Urinary bladder (tissue), 4 donors: ENCODE data around the gene GABRD. TPM values are rescaled to one million over a fixed set of nuclear protein-coding genes. Genes with fewer than 3 reads are reported as not detected.
"Not testable (repeated sequence)": the region's sequence is repeated elsewhere in the genome, so short reads cannot be mapped to it uniquely, and the experiment has no call there.

Experiments
- DNase-seq: peaks from one replicate; pipeline ENCODE4 v3.0.0-alpha.2; 2015; ENCODE audit errors: extremely low spot score
- H3K27ac ChIP-seq: one replicate; pipeline ENCODE4 v1.5.1; 2013; ENCODE audit warnings: low read depth, mild to moderate bottlenecking, moderate library complexity
- H3K36me3 ChIP-seq: one replicate; pipeline ENCODE4 v1.6.1; 2013; ENCODE audit warnings: mild to moderate bottlenecking, moderate library complexity; ENCODE audit not compliant: insufficient read depth
- H3K4me1 ChIP-seq: one replicate; pipeline ENCODE4 v1.6.1; 2013; ENCODE audit warnings: mild to moderate bottlenecking, moderate library complexity; ENCODE audit not compliant: insufficient read depth
- H3K4me3 ChIP-seq: one replicate; pipeline ENCODE4 v1.5.1; 2013; ENCODE audit warnings: low read depth, low read length
- WGBS: extraction: QIAGEN DNeasy Blood & Tissue Kit; methylation state at CpG from one replicate; pipeline ENCODE4 v1.1.7; 2013; 5-methylcytosine and 5-hydroxymethylcytosine counted together
- polyA plus RNA-seq: library from polyadenylated mRNA; stranded (reverse); fragments of 200-250 nt; gene quantifications from one replicate; pipeline ENCODE4 v1.2.3, GENCODE V29; 2013
- total RNA-seq: library from RNA; depleted of rRNA; stranded (reverse); fragments of >200 nt; gene quantifications from one replicate; pipeline ENCODE4 v1.2.3, GENCODE V29; 2014
- donor health status: healthy with polysubstance abuse.
- donor health status: healthy.

GABRD gene
- total and polyA plus RNA-seq, 2 donors: 0.95 to 1.2 TPM

- H3K36me3 ChIP-seq: no peaks in the 10 kb centered on the region
- no peak overlapping the region for H3K27ac ChIP-seq
- H3K4me3 ChIP-seq: no peak overlapping the region
- no peaks in the 10 kb centered on the region for H3K4me1 ChIP-seq
- DNase-seq: no peak
- 94% methylated on average over 61 of the region's 61 CpGs for WGBS
These were observed 39.5 kb upstream of the GABRD start for GRCh38 chr1:1979482-1980165.

- H3K27ac ChIP-seq: no peak overlapping the region
- WGBS: 90% methylated on average over 42 of the region's 42 CpGs
- DNase-seq: no peak
These were observed 38.5 kb upstream of the GABRD start for GRCh38 chr1:1980467-1981141.

GRCh38 chr1:1981142-1981500 is 38.0 kb upstream of the GABRD start:
- WGBS: 94% methylated on average over 26 of the region's 26 CpGs
- H3K36me3 ChIP-seq: no peaks in the 10 kb centered on the region
- no peak for DNase-seq
- H3K4me3 ChIP-seq: no peak overlapping the region
- H3K4me1 ChIP-seq: no peaks in the 10 kb centered on the region
- H3K27ac ChIP-seq: no peak overlapping the region

More at GRCh38 chr1:1980467-1981141, 38.5 kb upstream of the GABRD start:
- H3K4me1 ChIP-seq: no peaks in the 10 kb centered on the region
- H3K36me3 ChIP-seq: no peaks in the 10 kb centered on the region
- no peak overlapping the region for H3K4me3 ChIP-seq

- H3K36me3 ChIP-seq, H3K4me3 ChIP-seq, H3K4me1 ChIP-seq, H3K27ac ChIP-seq, DNase-seq: not testable (repeated sequence)
- WGBS: 90% methylated on average over 71 of the region's 73 CpGs
These were observed 37.4 kb upstream of the GABRD start for GRCh38 chr1:1981631-1982327.

- no peak overlapping the region for H3K4me3 ChIP-seq
- DNase-seq: no peak
- 87% methylated on average over 36 of the region's 36 CpGs for WGBS
- no peak overlapping the region for H3K27ac ChIP-seq
- H3K36me3 ChIP-seq: no peaks in the 10 kb centered on the region
- no peaks in the 10 kb centered on the region for H3K4me1 ChIP-seq
These were observed 36.5 kb upstream of the GABRD start for GRCh38 chr1:1982379-1983232.

GRCh38 chr1:1984560-1985070 is 34.5 kb upstream of the GABRD start:
- no peak overlapping the region for H3K27ac ChIP-seq
- no peak overlapping the region for H3K4me3 ChIP-seq
- H3K4me1 ChIP-seq: no peaks in the 10 kb centered on the region
- H3K36me3 ChIP-seq: no peaks in the 10 kb centered on the region
- no peak for DNase-seq
- WGBS: 79% methylated on average over 17 of the region's 17 CpGs

- Histone ChIP-seq H3K36me3 (no peaks in the 10 kb centered on the region), H3K4me3 (no peak overlapping the region), H3K4me1 (no peaks in the 10 kb centered on the region), H3K27ac (no peak overlapping the region)
- DNase-seq: no peak
- WGBS: 82% methylated on average over 32 of the region's 32 CpGs
These were observed 33.6 kb upstream of the GABRD start for GRCh38 chr1:1985375-1986050.

GRCh38 chr1:1986451-1987141 is 32.5 kb upstream of the GABRD start:
- H3K27ac ChIP-seq: no peak overlapping the region
- 81% methylated on average over 24 of the region's 24 CpGs for WGBS
- DNase-seq: no peak

GRCh38 chr1:1987142-1987510 is 32.0 kb upstream of the GABRD start:
- 77% methylated on average over 13 of the region's 13 CpGs for WGBS
- no peak for DNase-seq
- no peak overlapping the region for H3K27ac ChIP-seq
- H3K36me3 ChIP-seq: no peaks in the 10 kb centered on the region
- no peaks in the 10 kb centered on the region for H3K4me1 ChIP-seq
- H3K4me3 ChIP-seq: no peak overlapping the region

More at GRCh38 chr1:1986451-1987141, 32.5 kb upstream of the GABRD start:
- Histone ChIP-seq H3K4me1 (no peaks in the 10 kb centered on the region), H3K36me3 (no peaks in the 10 kb centered on the region), H3K4me3 (no peak overlapping the region)

- Histone ChIP-seq H3K4me1 (no peaks in the 10 kb centered on the region), H3K36me3 (no peaks in the 10 kb centered on the region), H3K4me3 (no peak overlapping the region), H3K27ac (no peak overlapping the region)
- no peak for DNase-seq
- 59% methylated on average over 29 of the region's 29 CpGs for WGBS
These were observed 30.8 kb upstream of the GABRD start for GRCh38 chr1:1988061-1988945.

- H3K4me1 ChIP-seq: no peaks in the 10 kb centered on the region
- H3K36me3 ChIP-seq: no peaks in the 10 kb centered on the region
- no peak overlapping the region for H3K4me3 ChIP-seq
- no peak overlapping the region for H3K27ac ChIP-seq
- WGBS: 52% methylated on average over 22 of the region's 22 CpGs
- DNase-seq: no peak
These were observed 30.0 kb upstream of the GABRD start for GRCh38 chr1:1989102-1989542.

- no peaks in the 10 kb centered on the region for H3K36me3 ChIP-seq
- no peak overlapping the region for H3K4me3 ChIP-seq
- no peak overlapping the region for H3K27ac ChIP-seq
- no peaks in the 10 kb centered on the region for H3K4me1 ChIP-seq
- 59% methylated on average over 9 of the region's 9 CpGs for WGBS
- DNase-seq: no peak
These were observed 29.4 kb upstream of the GABRD start for GRCh38 chr1:1989789-1990188.
